GM12873 (cell line): ENCODE results near the gene NRXN3.

Experiments used
- CTCF ChIP-seq: IDR thresholded peaks from 2 replicates; pipeline ENCODE4 v1.5.1; 2012; ENCODE audit warnings: low read depth, mild to moderate bottlenecking, moderate library complexity, low read length, control low read depth; ENCODE audit not compliant: insufficient read depth; ENCODE audit errors: missing control alignments

The NRXN3 gene

GRCh38 chr14:78638926-78639325 lies 468.8 kb downstream of the NRXN3 start:
- no peak for TF ChIP-seq CTCF

- TF ChIP-seq CTCF = no peak
Measured at GRCh38 chr14:78644824-78645559, 474.8 kb downstream of the NRXN3 start.

- TF ChIP-seq CTCF = no peak
Measured at GRCh38 chr14:78652727-78653126, 482.6 kb downstream of the NRXN3 start.

- TF ChIP-seq CTCF = no peak
Measured at GRCh38 chr14:78653173-78653572, 483.0 kb downstream of the NRXN3 start.

- TF ChIP-seq CTCF = no peak
Measured at GRCh38 chr14:78657451-78657850, 487.3 kb downstream of the NRXN3 start.

GRCh38 chr14:78664841-78665240 lies 494.7 kb downstream of the NRXN3 start:
- TF ChIP-seq CTCF = no peak

GRCh38 chr14:78666336-78667056 lies 496.3 kb downstream of the NRXN3 start:
- TF ChIP-seq CTCF = no peak
